ENCODE data around the gene FBXO3. TPM values are rescaled to one million over a fixed set of nuclear protein-coding genes. Genes with fewer than 3 reads are reported as not detected.
"Not testable (repeated sequence)": the region's sequence is repeated elsewhere in the genome, so short reads cannot be mapped to it uniquely, and the experiment has no call there.

The FBXO3 gene, protein sequence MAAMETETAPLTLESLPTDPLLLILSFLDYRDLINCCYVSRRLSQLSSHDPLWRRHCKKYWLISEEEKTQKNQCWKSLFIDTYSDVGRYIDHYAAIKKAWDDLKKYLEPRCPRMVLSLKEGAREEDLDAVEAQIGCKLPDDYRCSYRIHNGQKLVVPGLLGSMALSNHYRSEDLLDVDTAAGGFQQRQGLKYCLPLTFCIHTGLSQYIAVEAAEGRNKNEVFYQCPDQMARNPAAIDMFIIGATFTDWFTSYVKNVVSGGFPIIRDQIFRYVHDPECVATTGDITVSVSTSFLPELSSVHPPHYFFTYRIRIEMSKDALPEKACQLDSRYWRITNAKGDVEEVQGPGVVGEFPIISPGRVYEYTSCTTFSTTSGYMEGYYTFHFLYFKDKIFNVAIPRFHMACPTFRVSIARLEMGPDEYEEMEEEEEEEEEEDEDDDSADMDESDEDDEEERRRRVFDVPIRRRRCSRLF
- total RNA-seq (2014; rRNA removed; shearing (Covaris generic)) (44.6 and 72.2 TPM in 2 replicates), polyA plus RNA-seq (2016; fragmentation: Nextera tagmentation; extraction: Ambion mirVana) (37.8 and 38.7 TPM in 2 replicates)

DNA sequence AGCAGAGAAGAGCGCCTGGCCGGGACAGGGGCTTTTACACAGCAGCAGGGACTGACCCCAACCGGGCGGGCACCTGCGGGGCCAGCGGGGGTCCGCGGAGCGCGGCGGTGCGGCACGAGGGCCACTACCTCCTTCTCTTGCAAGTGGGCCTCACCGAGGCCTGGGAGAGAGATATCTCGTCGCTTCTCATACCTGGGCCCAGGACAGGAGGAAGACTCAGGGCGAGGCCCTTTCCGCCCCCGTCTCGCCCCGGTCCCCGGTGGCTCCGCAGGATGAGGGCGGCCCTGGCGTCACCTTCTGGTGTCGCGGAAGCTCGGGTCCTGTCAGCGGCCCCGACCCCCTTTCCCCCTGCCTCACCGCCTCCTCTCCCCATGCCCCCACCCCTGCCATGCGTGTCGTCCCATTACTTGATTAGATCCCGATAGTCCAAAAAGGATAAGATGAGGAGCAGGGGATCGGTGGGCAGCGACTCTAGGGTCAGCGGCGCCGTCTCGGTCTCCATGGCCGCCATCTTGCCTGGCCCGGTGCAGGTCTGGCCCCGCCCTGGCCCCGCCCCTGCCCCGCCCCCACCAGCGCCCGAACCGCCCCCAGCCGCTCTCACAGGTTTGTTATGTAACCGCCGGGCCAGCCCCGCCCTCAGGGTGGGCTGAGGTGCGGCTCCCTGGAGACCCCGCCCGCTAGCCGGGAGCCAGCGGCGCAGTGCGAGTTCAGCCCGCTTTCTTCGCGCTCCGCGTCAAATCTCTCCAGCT is at the start of gene FBXO3:
FBXO3 (minus strand) TSS at position 534 of the 749 bp plus-strand sequence; CDS start at position 511, 23 bp downstream.
- Histone ChIP-seq H2AFZ (peak within 1 kb of the TSS; percentile 95), H3F3A (ENCODE audit: insufficient read depth) (peaks cover 7% of the 10 kb centered on the region; the same call in 1 of the 2 replicates), H3K36me3 (ENCODE audit: low read depth) (no peaks in the 10 kb centered on the region), H3K9me3 (ENCODE audit: low read depth) (no peaks in the 10 kb centered on the region), H3K4me1 (ENCODE audit: insufficient read depth) (peaks cover 18% of the 10 kb centered on the region; the same call in 1 of the 2 replicates), H3K27me3 (replicated peaks; ENCODE audit: insufficient read depth) (no peaks in the 10 kb centered on the region), H4K20me1 (ENCODE audit: insufficient read depth) (no peaks in the 10 kb centered on the region; the same call in 1 of the 2 replicates), H3K27ac (peak within 1 kb of the TSS; percentile 27), H3K4me3 (peak within 1 kb of the TSS; percentile 95), H3K4me2 (ENCODE audit: unreplicated experiment) (peak within 1 kb of the TSS; percentile 89), H3K9me2 (ENCODE audit: insufficient read depth) (no peaks in the 10 kb centered on the region), H3K9ac (peak within 1 kb of the TSS; percentile 88), H3K79me2 (ENCODE audit: insufficient read depth) (peaks cover 43% of the 10 kb centered on the region)
- in situ Hi-C loops (cut with MboI): no loop called here
- peak; percentile 89 for DNase-seq
- WGBS, 2 experiments (ENCODE audit: low coverage in 1 of 2, low lambda C conversion rate in 2 of 2, missing lambda C conversion rate in 2 of 2): 2% methylated on average over 49 to 55 of the region's 64 CpGs
- no peak for TF ChIP-seq EZH2phosphoT487 (IDR thresholded peaks at IDR 0.05; ENCODE audit: insufficient read depth, low read depth)
- TF ChIP-seq EZH2 (IDR thresholded peaks at IDR 0.05; ENCODE audit: insufficient read depth, poor library complexity, severe bottlenecking): no peak

DNA sequence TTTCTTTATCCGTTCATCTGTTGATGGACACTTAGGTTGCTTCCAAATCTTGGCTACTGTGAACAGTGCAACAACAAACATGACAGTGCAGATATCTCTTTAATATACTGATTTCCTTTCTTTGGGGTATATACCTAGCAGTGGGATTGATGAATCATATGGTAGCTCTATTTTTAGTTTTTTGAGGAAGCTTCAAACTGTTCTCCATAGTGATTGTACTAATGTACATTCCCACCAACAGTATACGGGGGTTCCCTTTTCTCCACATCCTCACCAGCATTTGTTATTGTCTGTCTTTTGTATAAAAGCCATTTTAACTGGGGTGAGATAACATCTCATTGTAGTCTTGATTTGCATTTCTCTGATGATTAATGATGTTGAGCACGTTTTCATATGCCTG is 48.7 kb upstream of the FBXO3 start:
- H3K9me3 ChIP-seq (ENCODE audit: low read depth); DNase-seq; H3K36me3 ChIP-seq (ENCODE audit: low read depth); H3K4me2 ChIP-seq (ENCODE audit: unreplicated experiment); H3F3A ChIP-seq (ENCODE audit: insufficient read depth); H3K9me2 ChIP-seq (ENCODE audit: insufficient read depth); H3K4me1 ChIP-seq (ENCODE audit: insufficient read depth); H3K79me2 ChIP-seq (ENCODE audit: insufficient read depth); H3K4me3 ChIP-seq; H4K20me1 ChIP-seq (ENCODE audit: insufficient read depth); H3K9ac ChIP-seq; H3K27ac ChIP-seq; H2AFZ ChIP-seq: not testable (repeated sequence)
- H3K27me3 ChIP-seq (replicated peaks; ENCODE audit: insufficient read depth): peaks cover 18% of the 10 kb centered on the region; the same call in 1 of the 2 replicates
- in situ Hi-C loops (cut with MboI): loop anchor here (10.0 kb wide), 1 partner anchor 458 kb away; no protein-coding TSS in a partner anchor
- 24 to 27% methylated on average over 3 of the region's 3 CpGs for WGBS, 2 experiments (ENCODE audit: low coverage in 1 of 2, low lambda C conversion rate in 2 of 2, missing lambda C conversion rate in 2 of 2)

DNA sequence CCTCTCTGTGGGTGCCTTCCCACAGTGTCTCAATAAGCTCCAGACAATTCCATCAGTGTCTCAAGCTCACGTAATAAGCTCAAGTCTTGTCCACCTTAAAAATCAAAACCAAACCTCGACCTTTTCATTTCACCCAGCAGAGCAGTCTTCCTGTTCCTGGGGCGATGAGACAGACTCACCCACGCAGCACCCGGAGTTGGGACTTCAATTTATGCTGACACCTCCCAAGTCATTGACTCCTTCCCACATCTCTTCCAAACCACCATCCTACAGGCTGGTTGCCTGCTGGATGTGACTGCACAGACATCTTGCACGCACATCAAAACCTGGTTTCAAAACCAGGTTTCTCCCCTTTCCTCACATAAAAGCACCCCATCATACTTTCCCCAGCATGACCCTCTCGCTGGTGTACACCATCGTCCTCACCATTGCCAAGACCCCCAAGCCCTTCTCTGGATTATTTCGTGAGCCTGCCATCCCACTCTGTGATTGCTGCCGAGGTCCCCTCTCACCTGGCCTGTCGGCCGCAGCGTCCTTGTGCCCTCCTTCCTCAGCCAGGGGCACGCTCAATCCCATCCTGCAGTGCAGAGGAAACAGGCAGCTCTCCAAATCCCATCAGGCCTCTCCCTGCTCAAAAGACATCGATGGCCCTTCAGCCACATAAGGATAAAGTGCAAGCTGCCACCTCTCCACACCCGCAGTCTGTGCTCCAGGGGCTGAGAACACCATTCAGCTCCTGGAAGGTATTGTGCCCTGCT is 45.1 kb upstream of the FBXO3 start:
- TF ChIP-seq EZH2 (IDR thresholded peaks at IDR 0.05; ENCODE audit: insufficient read depth, poor library complexity, severe bottlenecking): no peak
- TF ChIP-seq EZH2phosphoT487 (IDR thresholded peaks at IDR 0.05; ENCODE audit: insufficient read depth, low read depth): no peak
- Histone ChIP-seq H3K79me2 (ENCODE audit: insufficient read depth) (no peaks in the 10 kb centered on the region), H4K20me1 (ENCODE audit: insufficient read depth) (no peaks in the 10 kb centered on the region), H3K4me2 (ENCODE audit: unreplicated experiment) (no peak overlapping the region), H3K36me3 (ENCODE audit: low read depth) (no peaks in the 10 kb centered on the region), H3K9ac (no peak overlapping the region), H3K4me1 (ENCODE audit: insufficient read depth) (no peaks in the 10 kb centered on the region), H3K9me2 (ENCODE audit: insufficient read depth) (no peaks in the 10 kb centered on the region), H3K9me3 (ENCODE audit: low read depth) (no peaks in the 10 kb centered on the region), H2AFZ (no peak overlapping the region), H3K27me3 (replicated peaks; ENCODE audit: insufficient read depth) (peaks cover 25% of the 10 kb centered on the region; the same call in 1 of the 2 replicates), H3K27ac (no peak overlapping the region), H3F3A (ENCODE audit: insufficient read depth) (no peaks in the 10 kb centered on the region), H3K4me3 (no peak overlapping the region)
- WGBS, 2 experiments (ENCODE audit: low coverage in 1 of 2, low lambda C conversion rate in 2 of 2, missing lambda C conversion rate in 2 of 2): 53 to 64% methylated on average over 12 to 16 of the region's 16 CpGs
- DNase-seq: no peak
- in situ Hi-C loops (cut with MboI): loop anchor here (10.0 kb wide), 1 partner anchor 455 kb away; no protein-coding TSS in a partner anchor
